Hematopoietic multipotent progenitor cell (in vitro differentiated cells): ENCODE results near the gene METTL13. TPM values are rescaled to one million over a fixed set of nuclear protein-coding genes. Genes with fewer than 3 reads are reported as not detected.
A peak's percentile ranks its signal among the peaks of the same experiment; 100 is the strongest.

Experiments
- DNase-seq, 3 donors: peaks; one replicate each; pipeline ENCODE4 v3.0.0-alpha.2; 2011 to 2015; ENCODE audit warnings: low read depth in 2 of 3, low spot score in 2 of 3
- total RNA-seq: library from RNA; depleted of rRNA; stranded (reverse); fragments of >200 nt; gene quantifications from one replicate; pipeline ENCODE4 v1.2.3, GENCODE V29; 2012

METTL13 gene, protein sequence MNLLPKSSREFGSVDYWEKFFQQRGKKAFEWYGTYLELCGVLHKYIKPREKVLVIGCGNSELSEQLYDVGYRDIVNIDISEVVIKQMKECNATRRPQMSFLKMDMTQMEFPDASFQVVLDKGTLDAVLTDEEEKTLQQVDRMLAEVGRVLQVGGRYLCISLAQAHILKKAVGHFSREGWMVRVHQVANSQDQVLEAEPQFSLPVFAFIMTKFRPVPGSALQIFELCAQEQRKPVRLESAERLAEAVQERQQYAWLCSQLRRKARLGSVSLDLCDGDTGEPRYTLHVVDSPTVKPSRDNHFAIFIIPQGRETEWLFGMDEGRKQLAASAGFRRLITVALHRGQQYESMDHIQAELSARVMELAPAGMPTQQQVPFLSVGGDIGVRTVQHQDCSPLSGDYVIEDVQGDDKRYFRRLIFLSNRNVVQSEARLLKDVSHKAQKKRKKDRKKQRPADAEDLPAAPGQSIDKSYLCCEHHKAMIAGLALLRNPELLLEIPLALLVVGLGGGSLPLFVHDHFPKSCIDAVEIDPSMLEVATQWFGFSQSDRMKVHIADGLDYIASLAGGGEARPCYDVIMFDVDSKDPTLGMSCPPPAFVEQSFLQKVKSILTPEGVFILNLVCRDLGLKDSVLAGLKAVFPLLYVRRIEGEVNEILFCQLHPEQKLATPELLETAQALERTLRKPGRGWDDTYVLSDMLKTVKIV
- 33.1 TPM for total RNA-seq

DNA sequence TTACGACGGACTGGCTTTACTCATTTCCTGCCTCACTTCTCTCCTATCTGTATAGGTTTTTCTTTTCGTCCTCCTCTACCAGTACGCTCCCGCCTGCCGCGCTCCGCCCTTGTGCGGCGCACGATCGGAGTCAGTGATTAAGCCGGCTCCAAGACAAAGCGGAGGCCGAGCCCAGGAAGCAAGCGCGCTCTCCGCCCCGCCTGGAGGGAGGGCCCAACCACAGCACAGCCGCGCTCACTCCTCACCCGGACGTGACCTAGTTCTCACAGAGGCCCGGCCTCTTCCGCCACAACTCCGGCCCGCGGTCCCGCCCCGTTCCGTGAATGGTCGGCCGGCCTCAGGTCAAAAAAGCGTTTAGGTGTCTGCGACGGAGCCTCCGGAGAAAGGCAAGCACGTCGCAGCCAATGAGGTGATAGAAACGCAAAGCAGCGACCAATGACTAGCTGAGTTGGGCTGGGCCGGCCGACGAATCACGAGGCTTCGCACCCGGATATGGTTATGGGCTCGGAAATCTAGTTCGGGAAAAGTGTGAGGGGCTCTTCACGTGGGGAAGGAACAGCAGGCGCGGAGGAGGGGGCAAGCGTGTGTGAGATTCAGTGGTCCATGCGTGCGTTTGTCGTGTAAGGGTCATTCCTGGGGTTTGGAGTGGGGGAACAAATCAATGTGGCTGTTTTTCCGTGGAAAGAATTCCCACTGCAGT, at the start of gene METTL13:
Gene METTL13 (plus strand): TSS at position 485 of the 700 bp plus-strand sequence. CDS start 308 bp downstream, outside the sequence.
- peak; percentile 96 to 99 (median 99) for DNase-seq

- DNase-seq: no peak
Measured at GRCh38 chr1:171736196-171736595, 45.3 kb upstream of the METTL13 start.

DNA sequence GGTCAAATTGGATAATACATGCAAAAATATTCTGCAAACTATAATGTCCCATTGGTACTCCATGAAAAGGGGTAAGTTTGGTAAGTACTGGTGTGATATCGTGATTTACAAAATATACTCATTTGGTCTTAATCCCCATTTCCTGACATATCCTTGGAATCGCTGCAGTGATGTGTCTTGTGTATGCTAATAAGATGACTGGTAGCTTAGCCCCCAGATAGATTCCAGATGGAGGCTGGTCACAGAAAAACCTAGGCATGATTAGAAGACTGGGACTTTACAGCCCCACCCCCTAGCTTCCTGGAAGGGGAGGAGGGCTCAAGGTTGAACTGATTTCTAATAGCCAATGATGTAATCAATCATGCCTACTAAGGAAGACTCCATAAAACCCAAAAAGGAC, 42.5 kb upstream of the METTL13 start:
- no peak for DNase-seq

DNA sequence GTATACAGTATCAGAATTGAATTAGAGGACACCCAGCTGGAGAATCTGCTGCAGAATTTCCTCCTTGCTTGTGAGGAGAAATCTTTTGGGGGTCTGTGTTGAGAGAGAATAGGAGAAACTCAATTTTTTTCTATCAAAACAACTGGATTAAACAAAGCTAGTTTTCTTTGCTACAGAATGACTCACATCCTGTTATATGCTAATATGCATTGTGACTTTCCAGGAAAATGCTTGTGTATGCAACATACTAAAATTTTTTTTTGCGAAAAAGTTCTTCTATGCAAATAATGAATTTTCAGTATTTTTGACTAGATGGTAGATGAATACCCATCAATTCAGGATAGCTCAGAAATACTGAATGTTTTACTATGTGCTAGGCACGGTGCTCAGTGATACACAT, 41.8 kb upstream of the METTL13 start:
- peak in 1 of 3 donors; percentile 1 for DNase-seq

- DNase-seq: no peak
Measured at GRCh38 chr1:171740356-171740863, 41.0 kb upstream of the METTL13 start.

- peak; percentile 13 to 47 (median 46) for DNase-seq
Measured at GRCh38 chr1:171740987-171741871, 40.2 kb upstream of the METTL13 start.

- peak; percentile 81 to 91 (median 89) for DNase-seq
Measured at GRCh38 chr1:171741872-171742576, 39.4 kb upstream of the METTL13 start, which contains the start of gene VAMP4. Gene VAMP4 (minus strand): TSS chr1:171742065. CDS start chr1:171738414, 3,651 bp downstream.

- no peak for DNase-seq
Measured at GRCh38 chr1:171742577-171742922, 38.9 kb upstream of the METTL13 start.

DNA sequence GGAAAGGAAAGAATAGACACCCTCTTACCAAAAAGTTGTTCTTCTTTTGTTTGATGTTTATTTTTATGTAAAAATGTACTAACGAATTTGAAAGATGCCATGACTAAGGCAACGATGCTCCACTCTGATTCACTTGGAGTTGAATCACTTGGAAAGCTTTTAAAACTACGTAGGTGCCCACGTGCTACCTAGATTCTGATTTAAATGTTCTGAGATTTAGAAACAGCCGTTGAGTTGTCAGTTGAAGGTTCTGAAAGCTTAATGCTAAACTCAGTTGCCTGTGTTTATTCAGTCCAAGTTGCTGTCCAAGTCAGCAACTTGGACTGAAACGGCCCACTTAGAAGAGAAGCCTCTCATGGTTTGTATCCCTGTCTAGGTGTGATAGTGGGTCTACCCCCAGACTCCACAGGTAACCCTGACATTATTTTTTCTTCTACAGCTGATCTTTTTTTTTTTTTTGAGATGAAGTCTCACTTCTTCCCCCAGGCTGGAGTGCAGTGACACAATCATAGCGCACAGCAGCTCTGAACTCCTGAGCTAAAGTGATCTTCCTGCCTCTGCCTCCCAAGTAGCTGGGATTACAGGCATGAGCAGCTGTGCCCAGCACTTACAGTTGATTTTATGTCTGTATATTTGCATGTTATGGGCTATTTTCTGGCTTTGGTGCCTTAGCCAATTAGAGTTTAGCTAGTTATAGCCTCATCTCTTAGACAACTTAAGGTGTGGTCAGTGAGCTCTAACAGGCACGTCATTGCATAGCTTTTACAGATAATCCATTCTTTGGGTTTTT, 38.2 kb upstream of the METTL13 start:
- peak; percentile 10 to 21 (median 10) for DNase-seq

- DNase-seq: no peak
Measured at GRCh38 chr1:171744986-171745385, 36.5 kb upstream of the METTL13 start.

DNA sequence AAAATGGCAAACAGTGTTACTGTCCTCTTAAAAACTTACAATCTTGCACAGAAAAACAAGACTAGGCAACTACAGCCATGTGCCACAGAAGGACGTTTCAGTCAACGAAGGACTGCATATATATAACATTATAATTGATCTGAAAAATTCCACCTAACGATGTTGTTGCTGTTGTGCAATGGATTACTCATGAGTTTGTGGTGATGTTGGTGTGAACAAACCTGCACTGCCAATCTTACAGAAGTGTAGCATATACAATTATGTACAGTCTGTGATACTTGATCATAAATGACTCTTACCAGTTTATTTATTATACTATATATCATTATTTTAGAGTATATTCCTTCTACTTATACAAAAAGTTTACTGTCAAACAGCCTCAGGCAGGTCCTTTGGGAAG, 32.8 kb upstream of the METTL13 start:
- no peak for DNase-seq

DNA sequence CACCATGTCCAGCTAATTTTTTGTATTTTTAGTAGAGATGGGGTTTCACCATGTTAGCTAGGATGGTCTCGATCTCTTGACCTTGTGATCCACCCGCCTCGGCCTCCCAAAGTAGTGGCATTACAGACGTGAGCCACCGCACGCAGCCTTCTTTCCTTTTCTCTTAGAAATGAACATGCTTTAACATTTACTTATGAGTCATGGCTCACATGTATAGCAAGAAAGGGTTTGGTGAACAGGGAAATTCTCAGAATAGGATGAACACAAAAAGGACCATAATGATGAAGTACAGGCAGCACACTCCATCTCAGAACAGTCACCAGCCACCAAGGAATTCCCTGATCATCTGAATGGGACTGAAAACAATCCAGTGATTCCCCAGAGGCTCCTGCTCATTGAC, 30.2 kb upstream of the METTL13 start:
- DNase-seq: no peak

- DNase-seq: no peak
Measured at GRCh38 chr1:171753182-171753581, 28.3 kb upstream of the METTL13 start.

DNA sequence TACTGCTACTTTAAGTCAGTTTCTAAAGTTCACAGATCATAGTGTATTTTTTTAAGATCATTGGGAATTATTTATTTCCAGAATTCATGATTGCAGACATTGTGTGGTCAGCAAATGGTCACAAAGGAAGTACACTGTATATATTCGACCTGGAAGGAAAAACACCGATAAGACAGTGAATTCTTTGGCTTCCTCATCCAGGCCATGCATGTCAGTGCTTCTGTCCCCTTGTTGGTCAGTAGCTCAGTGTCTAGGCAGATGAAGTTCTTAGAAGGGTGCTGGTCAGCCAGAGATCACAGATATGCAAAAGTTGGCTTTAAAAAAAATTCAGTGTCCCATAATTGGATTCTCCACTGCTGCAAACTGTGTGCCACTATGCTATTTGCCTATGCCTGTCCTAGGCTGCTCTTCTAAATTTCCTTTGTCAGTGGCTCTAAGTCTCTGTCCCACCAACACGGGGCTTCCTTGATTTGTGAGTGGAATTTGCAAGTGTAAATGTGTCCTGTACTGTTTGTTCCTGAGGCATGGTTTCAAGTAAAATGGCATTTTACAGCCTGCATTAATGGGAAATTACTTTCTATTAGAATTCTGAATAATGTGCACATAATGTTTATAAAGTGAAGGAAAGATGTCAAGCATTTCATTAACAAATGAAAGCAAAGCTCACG, 27.6 kb upstream of the METTL13 start:
- DNase-seq: no peak

GRCh38 chr1:171754353-171754705, 27.1 kb upstream of the METTL13 start:
- DNase-seq: no peak

GRCh38 chr1:171754971-171755370, 26.5 kb upstream of the METTL13 start:
- DNase-seq: no peak

DNA sequence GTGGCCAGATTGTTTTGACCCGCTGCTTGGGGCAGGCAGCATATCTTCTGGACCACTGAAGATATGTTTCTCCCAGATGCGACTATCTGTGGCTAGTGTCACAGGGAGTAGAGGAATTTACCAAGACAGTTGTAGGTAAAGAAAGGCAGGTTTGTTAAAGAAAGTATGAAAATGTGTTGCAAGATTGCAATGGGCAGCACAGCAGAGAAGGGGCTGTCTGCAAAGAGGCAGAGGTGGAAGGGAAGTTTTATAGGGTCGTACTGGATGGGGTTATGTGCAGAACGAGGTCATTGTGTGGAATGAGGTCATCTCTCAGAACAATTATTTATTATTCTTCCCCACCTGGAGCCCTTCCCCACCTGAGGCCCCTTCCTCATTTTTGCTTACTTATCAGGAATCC, 24.6 kb upstream of the METTL13 start:
- DNase-seq: no peak

- no peak for DNase-seq
Measured at GRCh38 chr1:171758011-171758410, 23.4 kb upstream of the METTL13 start.
